Suprapubic skin (tissue), 4 donors: ENCODE data around the gene ARFGEF3.

ENCODE experiments used
- EP300 ChIP-seq: sonication (generic); formaldehyde crosslinking; IDR thresholded peaks from one replicate; pipeline ENCODE4 v1.6.1; 2017; ENCODE audit warnings: antibody characterized with exemption
- POLR2A ChIP-seq, 2 donors: fragments of 450-650 bp; IDR thresholded peaks; one replicate each; pipeline ENCODE4 v1.6.1; 2017; ENCODE audit warnings: antibody characterized with exemption in 2 of 2, mild to moderate bottlenecking in 2 of 2, moderate library complexity in 2 of 2
- POLR2AphosphoS5 ChIP-seq, 3 donors: sonication (generic); formaldehyde crosslinking; IDR thresholded peaks; one replicate each; pipeline ENCODE4 v1.6.1; 2017; ENCODE audit warnings: antibody characterized with exemption in 3 of 3
- TF ChIP-seq, protein P1 (sequence below), 2 donors: fragments of 200-600 bp in 1 of 2; fragments of 450-650 bp in 1 of 2; sonication (generic) in 1 of 2; IDR thresholded peaks; one replicate each; pipeline ENCODE4 v1.5.1; 2016 to 2019; ENCODE audit warnings: antibody characterized with exemption in 2 of 2, mild to moderate bottlenecking in 1 of 2, moderate library complexity in 1 of 2

- TF ChIP-seq POLR2AphosphoS5 (IDR thresholded peaks at IDR 0.05) (no peak), POLR2A (IDR thresholded peaks at IDR 0.05) (no peak), EP300 (no peak)
- TF ChIP-seq, protein P1, sequence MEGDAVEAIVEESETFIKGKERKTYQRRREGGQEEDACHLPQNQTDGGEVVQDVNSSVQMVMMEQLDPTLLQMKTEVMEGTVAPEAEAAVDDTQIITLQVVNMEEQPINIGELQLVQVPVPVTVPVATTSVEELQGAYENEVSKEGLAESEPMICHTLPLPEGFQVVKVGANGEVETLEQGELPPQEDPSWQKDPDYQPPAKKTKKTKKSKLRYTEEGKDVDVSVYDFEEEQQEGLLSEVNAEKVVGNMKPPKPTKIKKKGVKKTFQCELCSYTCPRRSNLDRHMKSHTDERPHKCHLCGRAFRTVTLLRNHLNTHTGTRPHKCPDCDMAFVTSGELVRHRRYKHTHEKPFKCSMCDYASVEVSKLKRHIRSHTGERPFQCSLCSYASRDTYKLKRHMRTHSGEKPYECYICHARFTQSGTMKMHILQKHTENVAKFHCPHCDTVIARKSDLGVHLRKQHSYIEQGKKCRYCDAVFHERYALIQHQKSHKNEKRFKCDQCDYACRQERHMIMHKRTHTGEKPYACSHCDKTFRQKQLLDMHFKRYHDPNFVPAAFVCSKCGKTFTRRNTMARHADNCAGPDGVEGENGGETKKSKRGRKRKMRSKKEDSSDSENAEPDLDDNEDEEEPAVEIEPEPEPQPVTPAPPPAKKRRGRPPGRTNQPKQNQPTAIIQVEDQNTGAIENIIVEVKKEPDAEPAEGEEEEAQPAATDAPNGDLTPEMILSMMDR (IDR thresholded peaks at IDR 0.05), result no peak
Measured at GRCh38 chr6:138343112-138343511, 181.4 kb downstream of the ARFGEF3 start.
